SK-N-MC (cell line): ENCODE measurements around the gene ELMO1.

ENCODE experiments used
- DNase-seq: peaks from one replicate; pipeline ENCODE4 v3.0.0-alpha.2; 2011; ENCODE audit warnings: low read depth, low spot score
- H3K27ac ChIP-seq: fragments of 200-600 bp; sonication (generic); 2 replicates; pipeline ENCODE4 v1.5.1; 2016; ENCODE audit warnings: mixed run types
- H3K36me3 ChIP-seq: fragments of 200-600 bp; sonication (generic); 2 replicates; pipeline ENCODE4 v1.6.1; 2017; ENCODE audit warnings: antibody characterized with exemption, low read length, mixed read lengths; ENCODE audit not compliant: insufficient read depth
- H3K4me3 ChIP-seq: fragments of 200-600 bp; sonication (generic); 2 replicates; pipeline ENCODE4 v1.5.1; 2016
- H3K9ac ChIP-seq: fragments of 200-600 bp; sonication (generic); 2 replicates; pipeline ENCODE4 v1.8.0; 2017; ENCODE audit warnings: mixed run types, mixed read lengths; ENCODE audit not compliant: insufficient read length
- H3K9me3 ChIP-seq: fragments of 200-600 bp; sonication (generic); 2 replicates; pipeline ENCODE4 v1.6.1; 2017; ENCODE audit warnings: low read depth, mild to moderate bottlenecking, antibody characterized with exemption, low read length, moderate library complexity, mixed read lengths
- EZH2 ChIP-seq: fragments of 200-600 bp; sonication (generic); IDR thresholded peaks from one replicate; pipeline ENCODE4 v1.6.1; 2017; ENCODE audit warnings: antibody characterized with exemption
- FOXP2 ChIP-seq: optimal IDR thresholded peaks from 2 replicates; pipeline ENCODE3; 2011; ENCODE audit warnings: mild to moderate bottlenecking, moderate library complexity; ENCODE audit not compliant: insufficient read depth; ENCODE audit errors: extremely low read length, control extremely low read depth
- POLR2AphosphoS5 ChIP-seq: IDR thresholded peaks from 2 replicates; pipeline ENCODE4 v1.6.1; 2012; ENCODE audit warnings: mild to moderate bottlenecking, low read depth, low read length, borderline replicate concordance

The ELMO1 gene

GRCh38 chr7:37269711-37270508 lies 178.8 kb downstream of the ELMO1 start:
- Histone ChIP-seq H3K36me3 (no peaks in the 10 kb centered on the region), H3K9ac (no peak overlapping the region), H3K9me3 (no peaks in the 10 kb centered on the region), H3K27ac (no peak overlapping the region), H3K4me3 (no peak overlapping the region)
- DNase-seq: no peak
- no peak for TF ChIP-seq EZH2
- no peak for TF ChIP-seq FOXP2
- no peak for TF ChIP-seq POLR2AphosphoS5

DNA sequence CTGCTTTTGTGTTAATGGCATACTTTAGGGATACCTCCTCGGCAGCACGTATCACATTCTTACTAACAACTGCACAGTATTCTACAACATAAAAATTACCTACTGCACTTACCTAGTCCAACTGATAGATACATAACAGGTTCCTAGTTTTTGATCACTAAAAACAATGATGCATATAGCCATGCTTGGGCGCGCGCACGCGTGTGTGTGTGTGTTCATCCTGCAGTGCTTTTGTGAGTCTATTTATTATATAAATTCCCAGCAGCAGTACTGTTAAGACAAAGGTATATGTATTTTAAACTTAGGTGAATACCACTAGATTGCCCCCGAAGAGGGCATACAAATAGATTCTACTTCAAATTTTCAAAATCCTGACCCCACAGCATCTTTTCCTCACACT lies 181.4 kb downstream of the ELMO1 start:
- no peak overlapping the region for H3K4me3 ChIP-seq
- no peak for TF ChIP-seq FOXP2
- no peak for TF ChIP-seq POLR2AphosphoS5
- TF ChIP-seq EZH2: no peak
- no peaks in the 10 kb centered on the region for H3K36me3 ChIP-seq
- no peak for DNase-seq
- H3K9ac ChIP-seq: no peak overlapping the region
- H3K27ac ChIP-seq: no peak overlapping the region
- no peaks in the 10 kb centered on the region for H3K9me3 ChIP-seq

- Histone ChIP-seq H3K36me3 (no peaks in the 10 kb centered on the region), H3K9ac (no peak overlapping the region), H3K9me3 (no peaks in the 10 kb centered on the region), H3K27ac (no peak overlapping the region), H3K4me3 (no peak overlapping the region)
- TF ChIP-seq FOXP2 (no peak), POLR2AphosphoS5 (no peak), EZH2 (no peak)
- no peak for DNase-seq
Measured at GRCh38 chr7:37265876-37266275, 182.8 kb downstream of the ELMO1 start.

DNA sequence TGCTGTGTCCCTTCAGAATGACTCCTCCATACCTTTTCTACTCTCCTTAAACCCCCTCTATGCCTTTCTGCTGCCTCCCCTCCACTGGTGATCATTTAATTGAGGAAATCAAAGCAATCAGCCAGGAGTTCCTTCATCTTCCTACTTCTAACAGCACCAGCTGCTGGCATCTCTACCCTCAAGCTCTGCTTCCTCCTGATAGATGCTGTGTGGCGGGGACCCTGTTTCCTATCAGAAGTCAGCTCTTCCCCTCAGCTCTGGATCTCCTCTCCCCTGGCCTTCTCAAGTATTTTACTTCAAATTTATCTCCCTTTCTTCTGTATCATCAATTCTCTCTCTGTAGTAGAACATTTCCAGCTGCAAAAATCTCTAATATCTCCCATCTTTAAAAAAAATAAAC lies 183.7 kb downstream of the ELMO1 start:
- H3K4me3 ChIP-seq: no peak overlapping the region
- H3K9me3 ChIP-seq: no peaks in the 10 kb centered on the region

GRCh38 chr7:37262181-37262580 lies 186.5 kb downstream of the ELMO1 start:
- H3K9ac ChIP-seq: no peak overlapping the region

More for the DNA sequence above, 183.7 kb downstream of the ELMO1 start:
- Histone ChIP-seq H3K36me3 (no peaks in the 10 kb centered on the region), H3K9ac (no peak overlapping the region), H3K27ac (no peak overlapping the region)
- TF ChIP-seq POLR2AphosphoS5 (no peak), FOXP2 (no peak), EZH2 (no peak)
- DNase-seq: no peak

DNA sequence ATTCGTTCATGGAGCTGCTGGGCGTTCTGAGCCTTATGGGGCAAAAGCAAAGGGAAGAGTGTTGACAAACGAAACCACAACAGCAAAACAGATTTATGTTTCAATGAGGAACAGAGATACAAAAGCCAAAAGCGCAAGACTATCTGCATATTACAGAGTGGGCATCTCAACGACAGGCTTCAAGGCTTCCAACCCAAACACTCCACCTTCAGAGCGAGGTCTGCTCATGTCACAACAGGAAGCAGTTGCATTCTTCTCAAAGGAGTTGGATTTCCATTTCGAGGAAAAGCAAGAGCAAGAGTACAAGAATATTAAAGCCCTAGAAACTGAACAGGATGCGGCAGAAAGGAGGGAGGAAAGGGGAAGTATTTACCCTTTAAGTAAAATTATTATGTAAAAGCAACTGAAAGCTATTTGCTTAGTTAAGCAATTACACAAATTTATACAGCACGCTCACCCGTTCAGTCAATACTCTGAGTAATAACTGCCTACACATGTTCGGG lies 189.3 kb downstream of the ELMO1 start:
- peak overlapping the region; percentile 36 for H3K4me3 ChIP-seq
- H3K36me3 ChIP-seq: no peaks in the 10 kb centered on the region
- no peak for DNase-seq
- H3K9me3 ChIP-seq: no peaks in the 10 kb centered on the region
- H3K9ac ChIP-seq: no peak overlapping the region
- no peak overlapping the region for H3K27ac ChIP-seq
- TF ChIP-seq EZH2 (no peak), FOXP2 (no peak), POLR2AphosphoS5 (no peak)

More at GRCh38 chr7:37262181-37262580, 186.5 kb downstream of the ELMO1 start:
- Histone ChIP-seq H3K27ac (no peak overlapping the region), H3K9me3 (no peaks in the 10 kb centered on the region), H3K4me3 (no peak overlapping the region), H3K36me3 (no peaks in the 10 kb centered on the region)
- no peak for DNase-seq
- TF ChIP-seq POLR2AphosphoS5 (no peak), EZH2 (no peak), FOXP2 (no peak)

DNA sequence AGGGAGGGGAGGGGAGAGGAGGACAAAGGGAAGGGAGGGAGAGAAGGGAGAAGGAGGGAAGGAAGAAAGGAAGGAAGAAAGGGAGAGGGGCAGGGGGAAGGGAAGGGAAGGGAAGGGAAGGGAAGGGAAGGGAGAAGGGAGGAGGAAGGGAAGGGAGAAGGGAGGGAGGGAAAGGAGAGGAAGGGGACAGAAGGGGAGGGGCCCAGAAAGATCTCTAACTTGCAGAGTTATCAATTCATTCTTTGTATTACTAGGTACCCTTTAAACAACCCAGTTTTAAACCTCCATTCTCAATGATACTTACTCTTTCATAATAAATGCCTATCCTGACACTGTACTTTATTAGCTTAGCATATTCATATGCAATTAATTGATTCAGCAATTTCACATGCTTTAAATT lies 192.0 kb downstream of the ELMO1 start:
- Histone ChIP-seq H3K27ac (no peak overlapping the region), H3K4me3 (no peak overlapping the region), H3K36me3 (no peaks in the 10 kb centered on the region), H3K9ac (no peak overlapping the region), H3K9me3 (no peaks in the 10 kb centered on the region)
- TF ChIP-seq FOXP2: no peak
- TF ChIP-seq EZH2: no peak
- no peak for TF ChIP-seq POLR2AphosphoS5
- no peak for DNase-seq

- Histone ChIP-seq H3K27ac (no peak overlapping the region), H3K4me3 (no peak overlapping the region), H3K9ac (no peak overlapping the region), H3K36me3 (no peaks in the 10 kb centered on the region), H3K9me3 (no peaks in the 10 kb centered on the region)
- TF ChIP-seq EZH2 (no peak), FOXP2 (no peak), POLR2AphosphoS5 (no peak)
- no peak for DNase-seq
Measured at GRCh38 chr7:37255327-37255944, 193.2 kb downstream of the ELMO1 start.
